HL-60 (cell line): Measurements from ENCODE around the gene CPSF3.

Source experiments
- CTCF ChIP-seq: IDR thresholded peaks from one replicate; pipeline ENCODE4 v1.5.1; 2011; ENCODE audit warnings: low read length, control low read depth, inconsistent platforms; ENCODE audit not compliant: insufficient read depth
- POLR2AphosphoS5 ChIP-seq: IDR thresholded peaks from 2 replicates; pipeline ENCODE4 v1.6.1; 2012; ENCODE audit warnings: low read depth
- TF ChIP-seq, protein P1 (sequence below): IDR thresholded peaks from 2 replicates; pipeline ENCODE4 v1.6.1; 2012; ENCODE audit warnings: low read depth; ENCODE audit not compliant: insufficient replicate concordance

DNA sequence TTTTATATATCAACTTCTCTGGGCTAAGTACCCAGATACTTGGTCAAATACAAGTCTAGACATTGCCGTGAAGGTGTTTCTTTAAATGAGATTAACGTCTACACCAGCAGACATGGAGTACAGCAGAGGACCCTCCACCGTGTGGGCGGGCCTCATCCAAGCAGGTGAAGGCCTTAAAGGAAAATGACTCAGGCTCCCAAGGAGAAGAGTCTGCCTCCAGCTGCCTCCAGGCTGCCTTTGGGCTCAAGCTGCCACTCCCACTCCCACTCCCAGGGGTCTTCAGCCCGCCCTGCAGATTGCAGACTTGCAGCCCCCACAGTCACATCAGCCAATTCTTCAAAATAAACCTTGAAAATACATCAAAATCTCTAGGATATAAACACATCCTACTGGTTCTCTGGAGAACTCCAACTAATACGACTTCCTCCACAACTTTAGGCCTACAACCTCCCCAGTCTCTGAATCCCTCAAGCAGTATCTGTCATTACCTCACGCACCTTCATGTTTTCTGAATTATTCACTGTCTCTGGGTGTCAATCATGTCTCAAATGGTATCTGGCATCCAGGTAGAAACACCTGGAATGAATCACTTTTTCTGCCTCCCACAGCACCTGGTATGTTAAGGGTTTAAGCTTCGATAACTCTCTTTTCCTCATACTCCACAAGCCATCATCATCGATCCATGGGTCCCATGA lies 7.0 kb upstream of the CPSF3 start:
- TF ChIP-seq POLR2AphosphoS5 (no peak), CTCF (no peak)
- TF ChIP-seq, protein P1, sequence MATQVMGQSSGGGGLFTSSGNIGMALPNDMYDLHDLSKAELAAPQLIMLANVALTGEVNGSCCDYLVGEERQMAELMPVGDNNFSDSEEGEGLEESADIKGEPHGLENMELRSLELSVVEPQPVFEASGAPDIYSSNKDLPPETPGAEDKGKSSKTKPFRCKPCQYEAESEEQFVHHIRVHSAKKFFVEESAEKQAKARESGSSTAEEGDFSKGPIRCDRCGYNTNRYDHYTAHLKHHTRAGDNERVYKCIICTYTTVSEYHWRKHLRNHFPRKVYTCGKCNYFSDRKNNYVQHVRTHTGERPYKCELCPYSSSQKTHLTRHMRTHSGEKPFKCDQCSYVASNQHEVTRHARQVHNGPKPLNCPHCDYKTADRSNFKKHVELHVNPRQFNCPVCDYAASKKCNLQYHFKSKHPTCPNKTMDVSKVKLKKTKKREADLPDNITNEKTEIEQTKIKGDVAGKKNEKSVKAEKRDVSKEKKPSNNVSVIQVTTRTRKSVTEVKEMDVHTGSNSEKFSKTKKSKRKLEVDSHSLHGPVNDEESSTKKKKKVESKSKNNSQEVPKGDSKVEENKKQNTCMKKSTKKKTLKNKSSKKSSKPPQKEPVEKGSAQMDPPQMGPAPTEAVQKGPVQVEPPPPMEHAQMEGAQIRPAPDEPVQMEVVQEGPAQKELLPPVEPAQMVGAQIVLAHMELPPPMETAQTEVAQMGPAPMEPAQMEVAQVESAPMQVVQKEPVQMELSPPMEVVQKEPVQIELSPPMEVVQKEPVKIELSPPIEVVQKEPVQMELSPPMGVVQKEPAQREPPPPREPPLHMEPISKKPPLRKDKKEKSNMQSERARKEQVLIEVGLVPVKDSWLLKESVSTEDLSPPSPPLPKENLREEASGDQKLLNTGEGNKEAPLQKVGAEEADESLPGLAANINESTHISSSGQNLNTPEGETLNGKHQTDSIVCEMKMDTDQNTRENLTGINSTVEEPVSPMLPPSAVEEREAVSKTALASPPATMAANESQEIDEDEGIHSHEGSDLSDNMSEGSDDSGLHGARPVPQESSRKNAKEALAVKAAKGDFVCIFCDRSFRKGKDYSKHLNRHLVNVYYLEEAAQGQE = no peak
